ENCODE measurements around the gene FGF8.

FGF8 gene

GRCh38 chr10:101762736-101763135 is 13.2 kb downstream of the FGF8 start:
- no peaks in the 10 kb centered on the region for H3K79me2 ChIP-seq (ENCODE audit: insufficient read depth, low read depth)
- no peak for TF ChIP-seq CTCF (conservative IDR thresholded peaks at IDR 0.05; ENCODE audit: low read depth, low read length)
- H3K27me3 ChIP-seq (ENCODE audit: insufficient read depth, low read depth): no peaks in the 10 kb centered on the region
- no peak overlapping the region for H3K27ac ChIP-seq
- no peak overlapping the region for H3K4me2 ChIP-seq
- no peak overlapping the region for H2AFZ ChIP-seq (ENCODE audit: low read depth)
- H3K36me3 ChIP-seq (ENCODE audit: insufficient read depth): no peaks in the 10 kb centered on the region
- no peaks in the 10 kb centered on the region for H3K4me1 ChIP-seq (ENCODE audit: low read depth, poor library complexity, severe bottlenecking)
- no peaks in the 10 kb centered on the region for H4K20me1 ChIP-seq (ENCODE audit: insufficient read depth)
- no peak overlapping the region for H3K4me3 ChIP-seq (IDR thresholded peaks at IDR 0.05; ENCODE audit: insufficient read depth, low read depth, low read length)
- no peak overlapping the region for H3K9ac ChIP-seq

GRCh38 chr10:101761226-101761625 is 14.7 kb downstream of the FGF8 start:
- no peak overlapping the region for H2AFZ ChIP-seq (ENCODE audit: low read depth)
- H3K4me1 ChIP-seq (ENCODE audit: low read depth, poor library complexity, severe bottlenecking): no peaks in the 10 kb centered on the region
- no peak for TF ChIP-seq CTCF (conservative IDR thresholded peaks at IDR 0.05; ENCODE audit: low read depth, low read length)
- H4K20me1 ChIP-seq (ENCODE audit: insufficient read depth): no peaks in the 10 kb centered on the region
- H3K27ac ChIP-seq: no peak overlapping the region
- no peaks in the 10 kb centered on the region for H3K79me2 ChIP-seq (ENCODE audit: insufficient read depth, low read depth)
- H3K9ac ChIP-seq: no peak overlapping the region
- no peaks in the 10 kb centered on the region for H3K36me3 ChIP-seq (ENCODE audit: insufficient read depth)
- no peak overlapping the region for H3K4me3 ChIP-seq (IDR thresholded peaks at IDR 0.05; ENCODE audit: insufficient read depth, low read depth, low read length)
- no peaks in the 10 kb centered on the region for H3K27me3 ChIP-seq (ENCODE audit: insufficient read depth, low read depth)
- no peak overlapping the region for H3K4me2 ChIP-seq

- no peaks in the 10 kb centered on the region for H3K27me3 ChIP-seq (ENCODE audit: insufficient read depth, low read depth)
- H3K79me2 ChIP-seq (ENCODE audit: insufficient read depth, low read depth): no peaks in the 10 kb centered on the region
- H3K36me3 ChIP-seq (ENCODE audit: insufficient read depth): no peaks in the 10 kb centered on the region
- no peak overlapping the region for H3K27ac ChIP-seq
- no peak overlapping the region for H2AFZ ChIP-seq (ENCODE audit: low read depth)
- no peak for TF ChIP-seq CTCF (conservative IDR thresholded peaks at IDR 0.05; ENCODE audit: low read depth, low read length)
- H3K4me2 ChIP-seq: no peak overlapping the region
- H3K4me1 ChIP-seq (ENCODE audit: low read depth, poor library complexity, severe bottlenecking): no peaks in the 10 kb centered on the region
- H3K4me3 ChIP-seq (IDR thresholded peaks at IDR 0.05; ENCODE audit: insufficient read depth, low read depth, low read length): no peak overlapping the region
- H4K20me1 ChIP-seq (ENCODE audit: insufficient read depth): no peaks in the 10 kb centered on the region
- H3K9ac ChIP-seq: no peak overlapping the region
Observed at GRCh38 chr10:101760510-101760909, 15.4 kb downstream of the FGF8 start.

- no peak overlapping the region for H3K27ac ChIP-seq
- H3K4me2 ChIP-seq: no peak overlapping the region
- H2AFZ ChIP-seq (ENCODE audit: low read depth): no peak overlapping the region
- no peaks in the 10 kb centered on the region for H4K20me1 ChIP-seq (ENCODE audit: insufficient read depth)
- no peaks in the 10 kb centered on the region for H3K36me3 ChIP-seq (ENCODE audit: insufficient read depth)
- TF ChIP-seq CTCF (conservative IDR thresholded peaks at IDR 0.05; ENCODE audit: low read depth, low read length): no peak
- H3K27me3 ChIP-seq (ENCODE audit: insufficient read depth, low read depth): no peaks in the 10 kb centered on the region
- no peak overlapping the region for H3K4me3 ChIP-seq (IDR thresholded peaks at IDR 0.05; ENCODE audit: insufficient read depth, low read depth, low read length)
- H3K79me2 ChIP-seq (ENCODE audit: insufficient read depth, low read depth): no peaks in the 10 kb centered on the region
- H3K9ac ChIP-seq: no peak overlapping the region
- no peaks in the 10 kb centered on the region for H3K4me1 ChIP-seq (ENCODE audit: low read depth, poor library complexity, severe bottlenecking)
Observed at GRCh38 chr10:101759309-101760247, 16.3 kb downstream of the FGF8 start.

Data from KMS-11 (cell line).